Measurements from ENCODE around the gene SCAF8. TPM values are rescaled to one million over a fixed set of nuclear protein-coding genes. Genes with fewer than 3 reads are reported as not detected.
"Not testable (repeated sequence)": the region's sequence is repeated elsewhere in the genome, so short reads cannot be mapped to it uniquely, and the experiment has no call there.

Gene SCAF8
- total RNA-seq, 5 donors from 2014 or later (not counting 1 experiment from before 2014, with no cell fraction given) = 53.1 to 61.1 (median 55.2) TPM

DNA sequence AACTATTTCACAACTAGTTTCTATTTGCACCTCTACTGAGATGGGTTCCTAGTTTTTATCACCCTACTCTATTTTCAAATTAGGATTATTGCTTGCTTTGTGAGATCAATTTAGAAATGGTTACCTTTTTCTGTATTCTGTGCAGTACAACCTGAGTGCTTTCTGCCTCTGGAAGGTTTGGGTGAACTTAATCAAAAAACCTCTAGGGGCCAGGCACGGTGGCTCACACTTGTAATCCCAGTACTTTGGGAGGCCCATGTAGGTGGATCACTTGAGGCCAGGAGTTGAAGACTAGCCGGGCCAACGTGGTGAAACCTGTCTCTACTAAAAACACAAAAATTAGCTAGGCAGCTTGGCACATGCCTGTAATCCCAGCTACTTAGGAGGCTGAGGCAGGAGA lies 63.3 kb downstream of the SCAF8 start:
- ATAC-seq (replicated peaks in 1 of 4) (no peak), DNase-seq (no peak)
- H3K4me3 ChIP-seq (ENCODE audit: control insufficient read depth in 1 of 2, extremely low read depth in 1 of 2, low read length in 1 of 2) = no peak overlapping the region
- Mint-ChIP-seq H3K4me1 (peaks cover 19 to 35% (median 26%) of the 10 kb centered on the region in 3 donors), H3K27ac (peak overlapping the region; percentile 50 to 58), H3K27me3 (no peaks in the 10 kb centered on the region), H3K9me3 (no peaks in the 10 kb centered on the region), H3K36me3 (peaks cover 55% of the 10 kb centered on the region), H3K4me3 (no peak overlapping the region)
- H3K27me3 ChIP-seq (replicated peaks in 1 of 2; ENCODE audit: control insufficient read depth in 2 of 2, extremely low read depth in 1 of 2, insufficient read depth in 2 of 2, low read length in 1 of 2) = no peaks in the 10 kb centered on the region
- peaks cover 0 to 8% of the 10 kb centered on the region in 2 experiments for H3K4me1 ChIP-seq (ENCODE audit: control insufficient read depth in 1 of 2, extremely low read depth in 1 of 2, insufficient read depth in 2 of 2, low read length in 2 of 2)
- WGBS (ENCODE audit: insufficient coverage) = 80% methylated on average over 1 of the region's 3 CpGs
- no peaks in the 10 kb centered on the region for H3K9me3 ChIP-seq
- POLR2A ChIA-PET = no interaction called here
- no peak overlapping the region for H3K27ac ChIP-seq (ENCODE audit: low read length)
- CTCF ChIA-PET = no interaction called here
- peaks cover 8 to 34% of the 10 kb centered on the region in 2 donors for H3K36me3 ChIP-seq (ENCODE audit: control insufficient read depth in 2 of 2, extremely low read depth in 1 of 2, insufficient read depth in 1 of 2, low read length in 1 of 2)

DNA sequence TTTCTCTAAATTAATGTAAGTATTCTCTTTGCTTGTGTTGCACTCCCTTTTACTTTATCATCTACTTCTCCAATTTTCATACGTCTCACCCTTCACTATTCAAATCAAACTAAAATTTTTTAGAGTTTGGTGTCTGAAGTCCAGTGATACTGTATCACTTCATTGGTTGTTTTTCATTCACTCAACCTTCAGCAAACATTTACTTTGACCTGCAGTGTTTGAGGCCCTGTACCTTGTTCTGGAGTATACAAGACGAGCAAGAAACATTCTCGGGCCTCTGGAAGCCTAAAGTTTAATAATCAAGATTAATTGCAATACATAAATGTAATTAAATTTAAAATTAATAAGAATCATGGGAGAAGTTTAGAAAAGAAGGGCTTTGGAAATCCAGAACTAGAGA lies 64.6 kb downstream of the SCAF8 start:
- Mint-ChIP-seq H3K36me3 (peaks cover 47% of the 10 kb centered on the region), H3K4me3 (no peak overlapping the region), H3K9me3 (no peaks in the 10 kb centered on the region), H3K4me1 (peaks cover 17 to 35% (median 18%) of the 10 kb centered on the region in 3 donors), H3K27ac (no peak overlapping the region), H3K27me3 (no peaks in the 10 kb centered on the region)
- DNase-seq (no peak), ATAC-seq (replicated peaks in 1 of 4) (no peak)
- CTCF ChIA-PET = no interaction called here
- Histone ChIP-seq H3K27ac (ENCODE audit: low read length) (no peak overlapping the region), H3K4me3 (ENCODE audit: control insufficient read depth in 1 of 2, extremely low read depth in 1 of 2, low read length in 1 of 2) (no peak overlapping the region), H3K36me3 (ENCODE audit: control insufficient read depth in 2 of 2, extremely low read depth in 1 of 2, insufficient read depth in 1 of 2, low read length in 1 of 2) (peaks cover 8 to 37% of the 10 kb centered on the region in 2 donors), H3K4me1 (ENCODE audit: control insufficient read depth in 1 of 2, extremely low read depth in 1 of 2, insufficient read depth in 2 of 2, low read length in 2 of 2) (peaks cover 0 to 8% of the 10 kb centered on the region in 2 experiments), H3K9me3 (no peaks in the 10 kb centered on the region), H3K27me3 (replicated peaks in 1 of 2; ENCODE audit: control insufficient read depth in 2 of 2, extremely low read depth in 1 of 2, insufficient read depth in 2 of 2, low read length in 1 of 2) (no peaks in the 10 kb centered on the region)
- POLR2A ChIA-PET = no interaction called here
- no CpG with 5 or more reads among the region's 3 CpGs for WGBS (ENCODE audit: insufficient coverage)

DNA sequence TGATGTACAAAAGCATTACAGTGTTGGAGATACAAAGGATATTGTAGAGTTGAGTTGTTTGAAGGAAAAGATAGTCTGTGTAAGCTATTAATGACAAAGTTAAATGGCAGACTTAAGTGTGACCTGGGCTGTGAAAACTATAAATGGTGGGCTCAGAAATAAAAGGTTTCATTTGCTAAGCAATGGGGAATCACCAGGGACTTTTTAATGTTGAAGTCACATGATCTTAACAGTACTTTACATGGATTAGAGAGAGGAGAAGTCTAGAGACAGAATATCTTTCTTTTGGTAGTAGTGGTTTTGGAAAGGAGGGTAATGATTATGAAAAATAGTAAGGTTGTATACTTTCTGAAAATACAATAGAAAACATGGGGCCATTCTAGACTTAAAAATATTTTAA lies 67.1 kb downstream of the SCAF8 start:
- DNase-seq (peak in 1 of 35 experiments; percentile 39), ATAC-seq (replicated peaks in 1 of 4) (peak in 1 of 4 experiments; percentile 55)
- H3K4me1 ChIP-seq (ENCODE audit: control insufficient read depth in 1 of 2, extremely low read depth in 1 of 2, insufficient read depth in 2 of 2, low read length in 2 of 2) = peaks cover 0 to 6% of the 10 kb centered on the region in 2 experiments
- H3K4me3 ChIP-seq (ENCODE audit: control insufficient read depth in 1 of 2, extremely low read depth in 1 of 2, low read length in 1 of 2) = no peak overlapping the region
- H3K27me3 ChIP-seq (replicated peaks in 1 of 2; ENCODE audit: control insufficient read depth in 2 of 2, extremely low read depth in 1 of 2, insufficient read depth in 2 of 2, low read length in 1 of 2) = no peaks in the 10 kb centered on the region
- ChIA-PET CTCF (interaction anchor here in 1 of 2 donors (2.4 kb wide), 1 partner anchor 125 kb away, joined by 17 read pairs; no protein-coding TSS in a partner anchor), POLR2A (interaction anchor here in 1 of 2 donors (0.6 kb wide), 1 partner anchor 66 kb away, joined by 3 read pairs; no protein-coding TSS in a partner anchor)
- peaks cover 17 to 34% (median 20%) of the 10 kb centered on the region in 3 donors for H3K4me1 Mint-ChIP-seq
- H3K27me3 Mint-ChIP-seq = no peaks in the 10 kb centered on the region
- peak overlapping the region; percentile 51 to 70 for H3K27ac Mint-ChIP-seq
- H3K27ac ChIP-seq (ENCODE audit: low read length) = no peak overlapping the region
- H3K36me3 Mint-ChIP-seq = peaks cover 40% of the 10 kb centered on the region
- H3K9me3 ChIP-seq = no peaks in the 10 kb centered on the region
- H3K36me3 ChIP-seq (ENCODE audit: control insufficient read depth in 2 of 2, extremely low read depth in 1 of 2, insufficient read depth in 1 of 2, low read length in 1 of 2) = peaks cover 3 to 24% of the 10 kb centered on the region in 2 donors
- no peaks in the 10 kb centered on the region for H3K9me3 Mint-ChIP-seq
- H3K4me3 Mint-ChIP-seq = no peak overlapping the region

DNA sequence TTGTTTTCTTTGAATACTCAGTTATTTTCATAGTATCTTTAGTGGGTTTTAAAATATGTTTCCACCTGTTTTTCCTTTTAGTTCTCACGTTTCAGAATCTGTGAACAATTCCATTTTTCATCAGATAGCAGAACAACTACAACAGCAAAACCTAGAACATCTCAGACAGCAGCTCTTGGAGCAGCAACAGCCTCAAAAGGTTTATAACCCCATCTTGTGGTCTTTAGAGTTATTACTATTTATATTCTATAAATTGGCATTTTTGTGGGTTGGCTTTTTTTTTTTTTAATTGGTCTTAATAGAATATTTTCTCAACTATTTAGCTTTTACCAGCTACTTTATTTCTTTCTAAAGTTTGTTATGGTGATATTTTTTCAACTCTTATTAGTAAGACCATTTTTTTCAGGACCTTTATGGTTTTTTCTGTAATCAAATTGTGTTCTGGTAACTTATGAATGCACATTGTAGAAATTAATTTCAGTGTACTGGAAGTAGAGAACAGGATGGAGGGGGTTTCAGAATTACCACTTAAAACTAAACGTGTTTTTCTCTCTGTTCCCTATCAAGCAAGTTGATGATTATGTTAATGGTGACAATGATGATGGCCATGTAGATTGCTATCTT lies 72.2 kb downstream of the SCAF8 start:
- no peak overlapping the region for H3K4me3 Mint-ChIP-seq
- ATAC-seq (replicated peaks in 1 of 4) (peak in 3 of 4 experiments; percentile 45 to 66 (median 62)), DNase-seq (peak in 3 of 35 experiments; percentile 3 to 63 (median 3))
- peaks cover 0 to 2% (median 1%) of the 10 kb centered on the region in 3 donors for H3K4me1 Mint-ChIP-seq
- ChIA-PET CTCF (interaction anchor here (0.5 to 7.8 kb wide), 35 partner anchors 9 to 1475 kb away, joined by 3 to 224 read pairs (median 4); no protein-coding TSS in a partner anchor), POLR2A (interaction anchor here in 1 of 2 donors (0.5 to 0.6 kb wide), 2 partner anchors 17 to 98 kb away, joined by 3 read pairs; no protein-coding TSS in a partner anchor)
- H3K9me3 Mint-ChIP-seq = no peaks in the 10 kb centered on the region
- Histone ChIP-seq H3K4me3 (ENCODE audit: control insufficient read depth in 1 of 2, extremely low read depth in 1 of 2, low read length in 1 of 2) (no peak overlapping the region), H3K9me3 (no peaks in the 10 kb centered on the region), H3K4me1 (ENCODE audit: control insufficient read depth in 1 of 2, extremely low read depth in 1 of 2, insufficient read depth in 2 of 2, low read length in 2 of 2) (no peaks in the 10 kb centered on the region), H3K27me3 (replicated peaks in 1 of 2; ENCODE audit: control insufficient read depth in 2 of 2, extremely low read depth in 1 of 2, insufficient read depth in 2 of 2, low read length in 1 of 2) (no peaks in the 10 kb centered on the region), H3K36me3 (ENCODE audit: control insufficient read depth in 2 of 2, extremely low read depth in 1 of 2, insufficient read depth in 1 of 2, low read length in 1 of 2) (peaks cover 8 to 55% of the 10 kb centered on the region in 2 donors), H3K27ac (ENCODE audit: low read length) (no peak overlapping the region)
- no CpG with 5 or more reads among the region's 2 CpGs for WGBS (ENCODE audit: insufficient coverage)
- no peaks in the 10 kb centered on the region for H3K27me3 Mint-ChIP-seq
- peaks cover 43% of the 10 kb centered on the region for H3K36me3 Mint-ChIP-seq
- H3K27ac Mint-ChIP-seq = no peak overlapping the region

DNA sequence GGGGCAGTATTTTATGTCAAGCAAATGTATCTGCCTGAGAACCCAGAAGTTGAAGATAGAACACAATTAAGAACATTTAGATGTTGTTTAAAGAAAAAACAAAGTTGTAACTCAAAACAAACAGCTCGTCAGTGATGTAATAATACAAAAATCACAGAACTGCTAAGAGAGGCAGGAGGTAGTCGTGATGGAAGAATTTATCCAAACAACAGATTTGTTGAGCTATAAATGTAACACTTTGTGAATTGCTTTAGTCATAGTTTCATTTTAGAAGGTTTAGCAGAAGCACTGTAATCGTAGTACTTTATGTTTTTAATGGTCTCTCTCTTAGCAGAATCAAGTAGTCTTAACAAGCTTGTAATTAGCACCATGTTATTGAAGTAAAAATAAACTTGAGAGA lies 73.6 kb downstream of the SCAF8 start:
- no peaks in the 10 kb centered on the region for H3K4me1 ChIP-seq (ENCODE audit: control insufficient read depth in 1 of 2, extremely low read depth in 1 of 2, insufficient read depth in 2 of 2, low read length in 2 of 2)
- POLR2A ChIA-PET = interaction anchor here in 1 of 2 donors (0.7 kb wide), 1 partner anchor 71 kb away, joined by 3 read pairs; no protein-coding TSS in a partner anchor
- H3K9me3 ChIP-seq = no peaks in the 10 kb centered on the region
- Mint-ChIP-seq H3K27me3 (no peaks in the 10 kb centered on the region), H3K4me1 (peaks cover 0 to 2% (median 0%) of the 10 kb centered on the region in 3 donors), H3K9me3 (no peaks in the 10 kb centered on the region), H3K27ac (no peak overlapping the region), H3K4me3 (no peak overlapping the region), H3K36me3 (peaks cover 56% of the 10 kb centered on the region)
- no peak for ATAC-seq (replicated peaks in 1 of 4)
- DNase-seq = no peak
- no CpG with 5 or more reads among the region's 3 CpGs for WGBS (ENCODE audit: insufficient coverage)
- H3K27me3 ChIP-seq (replicated peaks in 1 of 2; ENCODE audit: control insufficient read depth in 2 of 2, extremely low read depth in 1 of 2, insufficient read depth in 2 of 2, low read length in 1 of 2) = no peaks in the 10 kb centered on the region
- no peak overlapping the region for H3K27ac ChIP-seq (ENCODE audit: low read length)
- no peak overlapping the region for H3K4me3 ChIP-seq (ENCODE audit: control insufficient read depth in 1 of 2, extremely low read depth in 1 of 2, low read length in 1 of 2)
- CTCF ChIA-PET = interaction anchor here (1.3 to 7.8 kb wide), 5 partner anchors 33 to 650 kb away, joined by 3 to 224 read pairs (median 8); no protein-coding TSS in a partner anchor
- peaks cover 8 to 60% of the 10 kb centered on the region in 2 donors for H3K36me3 ChIP-seq (ENCODE audit: control insufficient read depth in 2 of 2, extremely low read depth in 1 of 2, insufficient read depth in 1 of 2, low read length in 1 of 2)

DNA sequence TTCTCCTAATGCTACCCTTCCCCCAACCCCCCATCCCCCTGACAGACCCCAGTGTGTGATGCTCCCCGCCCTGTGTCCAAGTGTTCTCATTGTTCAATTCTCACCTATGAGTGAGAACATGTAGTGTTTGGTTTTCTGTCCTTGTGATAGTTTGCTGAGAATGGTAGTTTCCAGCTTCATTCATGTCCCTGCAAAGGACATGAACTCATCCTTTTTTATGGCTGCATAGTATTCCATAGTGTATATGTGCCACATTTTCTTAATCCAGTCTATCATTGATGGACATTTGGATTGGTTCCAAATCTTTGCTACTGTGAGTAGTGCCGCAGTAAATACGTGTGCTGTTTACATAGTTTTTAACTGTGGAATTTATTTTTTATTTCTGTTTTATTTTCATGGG lies 78.4 kb downstream of the SCAF8 start:
- DNase-seq; H3K27ac Mint-ChIP-seq; H3K4me1 ChIP-seq (ENCODE audit: control insufficient read depth in 1 of 2, extremely low read depth in 1 of 2, insufficient read depth in 2 of 2, low read length in 2 of 2); POLR2A ChIA-PET; H3K9me3 Mint-ChIP-seq; H3K27me3 Mint-ChIP-seq; ATAC-seq (replicated peaks in 1 of 4); H3K27me3 ChIP-seq (replicated peaks in 1 of 2; ENCODE audit: control insufficient read depth in 2 of 2, extremely low read depth in 1 of 2, insufficient read depth in 2 of 2, low read length in 1 of 2); H3K4me3 Mint-ChIP-seq; H3K27ac ChIP-seq (ENCODE audit: low read length); H3K4me3 ChIP-seq (ENCODE audit: control insufficient read depth in 1 of 2, extremely low read depth in 1 of 2, low read length in 1 of 2); H3K9me3 ChIP-seq: not testable (repeated sequence)
- Mint-ChIP-seq H3K4me1 (peaks cover 0 to 11% (median 4%) of the 10 kb centered on the region in 3 donors), H3K36me3 (peaks cover 77% of the 10 kb centered on the region)
- no CpG with 5 or more reads among the region's 3 CpGs for WGBS (ENCODE audit: insufficient coverage)
- peaks cover 16 to 90% of the 10 kb centered on the region in 2 donors for H3K36me3 ChIP-seq (ENCODE audit: control insufficient read depth in 2 of 2, extremely low read depth in 1 of 2, insufficient read depth in 1 of 2, low read length in 1 of 2)
- CTCF ChIA-PET = interaction anchor here in 1 of 2 donors (0.6 kb wide), 1 partner anchor 136 kb away, joined by 5 read pairs; no protein-coding TSS in a partner anchor
